ENCODE measurements around the gene COMMD8.

COMMD8 gene

GRCh38 chr4:47410271-47410670 is 53.2 kb downstream of the COMMD8 start:
- no peak for DNase-seq (ENCODE audit: low read depth)
- no peak for TF ChIP-seq CTCF (IDR thresholded peaks at IDR 0.05; ENCODE audit: low read depth, low read length, missing control alignments)

GRCh38 chr4:47406408-47406807 is 57.1 kb downstream of the COMMD8 start:
- TF ChIP-seq CTCF (IDR thresholded peaks at IDR 0.05; ENCODE audit: low read depth, low read length, missing control alignments), result no peak
- H3K4me3 ChIP-seq (ENCODE audit: low read depth, low read length), result no peak overlapping the region
- no peak for DNase-seq (ENCODE audit: low read depth)

More at GRCh38 chr4:47410271-47410670, 53.2 kb downstream of the COMMD8 start:
- H3K4me3 ChIP-seq (ENCODE audit: low read depth, low read length), result no peak overlapping the region

Data from GM12864 (cell line).